ENCODE data around the gene ZNF836. TPM values are rescaled to one million over a fixed set of nuclear protein-coding genes. Genes with fewer than 3 reads are reported as not detected.

ZNF836 gene
- total and polyA plus RNA-seq, 9 of the 15 experiments (the other 6 are each of a cell fraction or from before 2014, with no cell fraction given): 0.24 to 0.69 (median 0.64) TPM; not detected in 2

GRCh38 chr19:52189735-52190486 lies 18.5 kb upstream of the ZNF836 start, which contains the start of gene PPP2R1A (continued):
- TF ChIP-seq, protein P1, sequence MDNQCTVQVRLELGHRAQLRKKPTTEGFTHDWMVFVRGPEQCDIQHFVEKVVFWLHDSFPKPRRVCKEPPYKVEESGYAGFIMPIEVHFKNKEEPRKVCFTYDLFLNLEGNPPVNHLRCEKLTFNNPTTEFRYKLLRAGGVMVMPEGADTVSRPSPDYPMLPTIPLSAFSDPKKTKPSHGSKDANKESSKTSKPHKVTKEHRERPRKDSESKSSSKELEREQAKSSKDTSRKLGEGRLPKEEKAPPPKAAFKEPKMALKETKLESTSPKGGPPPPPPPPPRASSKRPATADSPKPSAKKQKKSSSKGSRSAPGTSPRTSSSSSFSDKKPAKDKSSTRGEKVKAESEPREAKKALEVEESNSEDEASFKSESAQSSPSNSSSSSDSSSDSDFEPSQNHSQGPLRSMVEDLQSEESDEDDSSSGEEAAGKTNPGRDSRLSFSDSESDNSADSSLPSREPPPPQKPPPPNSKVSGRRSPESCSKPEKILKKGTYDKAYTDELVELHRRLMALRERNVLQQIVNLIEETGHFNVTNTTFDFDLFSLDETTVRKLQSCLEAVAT (IDR thresholded peaks at IDR 0.05): no peak
- TF ChIP-seq NKRF (IDR thresholded peaks at IDR 0.05; ENCODE audit: borderline replicate concordance): no peak
- TF ChIP-seq SRSF3 (IDR thresholded peaks at IDR 0.05; ENCODE audit: insufficient read depth, low read length): no peak
- no peak for TF ChIP-seq PYGO2 (tag; IDR thresholded peaks at IDR 0.05)
- no peak for TF ChIP-seq RBM15 (IDR thresholded peaks at IDR 0.05; ENCODE audit: insufficient read depth, low read length)
- no peak for TF ChIP-seq ZNF282 (CRISPR knock-in tag; IDR thresholded peaks at IDR 0.05)
- TF ChIP-seq, protein P2, sequence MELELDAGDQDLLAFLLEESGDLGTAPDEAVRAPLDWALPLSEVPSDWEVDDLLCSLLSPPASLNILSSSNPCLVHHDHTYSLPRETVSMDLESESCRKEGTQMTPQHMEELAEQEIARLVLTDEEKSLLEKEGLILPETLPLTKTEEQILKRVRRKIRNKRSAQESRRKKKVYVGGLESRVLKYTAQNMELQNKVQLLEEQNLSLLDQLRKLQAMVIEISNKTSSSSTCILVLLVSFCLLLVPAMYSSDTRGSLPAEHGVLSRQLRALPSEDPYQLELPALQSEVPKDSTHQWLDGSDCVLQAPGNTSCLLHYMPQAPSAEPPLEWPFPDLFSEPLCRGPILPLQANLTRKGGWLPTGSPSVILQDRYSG (tag; conservative IDR thresholded peaks at IDR 0.05; ENCODE audit: low read depth): no peak
- TF ChIP-seq, protein P3, sequence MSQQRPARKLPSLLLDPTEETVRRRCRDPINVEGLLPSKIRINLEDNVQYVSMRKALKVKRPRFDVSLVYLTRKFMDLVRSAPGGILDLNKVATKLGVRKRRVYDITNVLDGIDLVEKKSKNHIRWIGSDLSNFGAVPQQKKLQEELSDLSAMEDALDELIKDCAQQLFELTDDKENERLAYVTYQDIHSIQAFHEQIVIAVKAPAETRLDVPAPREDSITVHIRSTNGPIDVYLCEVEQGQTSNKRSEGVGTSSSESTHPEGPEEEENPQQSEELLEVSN (IDR thresholded peaks at IDR 0.05; ENCODE audit: borderline replicate concordance in 1 of 2, extremely low read depth in 1 of 2, insufficient read depth in 1 of 2, insufficient read length in 1 of 2, low read depth in 1 of 2, low read length in 1 of 2, poor library complexity in 1 of 2, severe bottlenecking in 1 of 2): no peak
- no peak for TF ChIP-seq GATAD2A (IDR thresholded peaks at IDR 0.05)
- no peak for TF ChIP-seq EP300 (IDR thresholded peaks at IDR 0.05; ENCODE audit: low read length)
- TF ChIP-seq NCOA4 (IDR thresholded peaks at IDR 0.05; ENCODE audit: partially characterized antibody): no peak
- TF ChIP-seq ZHX1 (conservative IDR thresholded peaks at IDR 0.05; ENCODE audit: low read length): no peak
- no peak for TF ChIP-seq HNRNPK (IDR thresholded peaks at IDR 0.05; ENCODE audit: low read depth, low read length, poor library complexity, severe bottlenecking)
- TF ChIP-seq POLR2B (IDR thresholded peaks at IDR 0.05; ENCODE audit: low read depth, partially characterized antibody): peak; percentile 78
- no peak for TF ChIP-seq ZNF174 (CRISPR knock-in tag; IDR thresholded peaks at IDR 0.05)
- no peak for TF ChIP-seq TRIM28 (IDR thresholded peaks at IDR 0.05)
- no peak; the same call in 1 of the 2 replicates for TF ChIP-seq GTF2F1 (IDR thresholded peaks at IDR 0.05; ENCODE audit: low read depth, low read length)
- TF ChIP-seq KLF16 (IDR thresholded peaks at IDR 0.05): no peak
- no peak for TF ChIP-seq HMG20B (CRISPR knock-in tag; IDR thresholded peaks at IDR 0.05)
- TF ChIP-seq TARDBP (IDR thresholded peaks at IDR 0.05): peak; percentile 94

All from K562 (cell line).